Head of caudate nucleus (tissue), 42 donors: Measurements from ENCODE around the gene OR10H2.
A peak's percentile ranks its signal among the peaks of the same experiment; 100 is the strongest.
"Not testable (repeated sequence)": the region's sequence is repeated elsewhere in the genome, so short reads cannot be mapped to it uniquely, and the experiment has no call there.

Source experiments
- DNase-seq, 42 donors: peaks; one replicate each; pipeline versions ENCODE4 v3.0.0 to v3.0.0-alpha.2; 2020 to 2021; ENCODE audit warnings: mixed read lengths in 7 of 42
- intact Hi-C: fragments of 100-400 bp; cut with DNase I; formaldehyde crosslinking; loops from one replicate; pipeline ENCODE4 v1.15.0; 2022

The OR10H2 gene, protein sequence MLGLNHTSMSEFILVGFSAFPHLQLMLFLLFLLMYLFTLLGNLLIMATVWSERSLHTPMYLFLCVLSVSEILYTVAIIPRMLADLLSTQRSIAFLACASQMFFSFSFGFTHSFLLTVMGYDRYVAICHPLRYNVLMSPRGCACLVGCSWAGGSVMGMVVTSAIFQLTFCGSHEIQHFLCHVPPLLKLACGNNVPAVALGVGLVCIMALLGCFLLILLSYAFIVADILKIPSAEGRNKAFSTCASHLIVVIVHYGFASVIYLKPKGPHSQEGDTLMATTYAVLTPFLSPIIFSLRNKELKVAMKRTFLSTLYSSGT

DNA sequence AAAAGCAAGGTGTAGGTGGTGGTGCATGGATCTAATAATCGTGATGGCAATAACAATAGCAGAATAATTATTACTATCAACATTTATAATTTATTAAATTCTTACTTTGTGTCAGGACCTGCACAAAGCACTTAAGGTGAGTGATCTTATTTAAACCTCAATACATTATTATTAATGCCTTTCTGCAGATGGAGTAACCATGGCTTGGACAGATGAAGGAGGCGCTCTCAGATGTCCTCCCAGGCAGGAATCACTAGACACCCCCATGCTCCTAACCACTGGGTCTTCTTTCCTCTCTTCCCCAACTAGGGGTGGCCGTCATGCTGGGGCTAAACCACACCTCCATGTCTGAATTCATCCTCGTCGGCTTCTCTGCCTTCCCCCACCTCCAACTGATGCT lies at the start of gene OR10H2:
Gene OR10H2, plus strand, starts transcription at position 301 of the 400 bp plus-strand sequence. Its CDS starts 20 bp downstream, at position 321.
- intact Hi-C loops = no loop called here
- no peak for DNase-seq

DNA sequence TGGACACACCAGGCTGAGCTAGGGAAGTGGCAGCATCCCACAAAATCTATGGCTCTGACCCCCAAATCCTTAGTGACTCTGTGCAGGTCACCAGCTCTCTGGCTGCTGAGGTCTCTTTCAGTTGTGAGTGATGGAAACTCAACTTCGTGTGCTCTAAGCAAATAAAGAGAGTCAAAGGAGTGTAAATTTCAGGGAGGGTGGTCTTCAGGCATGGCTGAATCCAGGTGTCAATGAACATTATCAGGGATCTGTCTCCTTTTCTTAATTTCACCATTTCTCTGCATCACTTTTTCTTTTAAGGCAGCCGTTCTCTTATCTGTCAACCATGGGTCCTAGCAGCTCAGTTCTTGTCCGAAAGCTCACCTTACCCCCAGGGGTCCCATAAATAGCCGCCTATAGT lies 48.7 kb upstream of the OR10H2 start:
- DNase-seq = no peak
- intact Hi-C loops = no loop called here

DNA sequence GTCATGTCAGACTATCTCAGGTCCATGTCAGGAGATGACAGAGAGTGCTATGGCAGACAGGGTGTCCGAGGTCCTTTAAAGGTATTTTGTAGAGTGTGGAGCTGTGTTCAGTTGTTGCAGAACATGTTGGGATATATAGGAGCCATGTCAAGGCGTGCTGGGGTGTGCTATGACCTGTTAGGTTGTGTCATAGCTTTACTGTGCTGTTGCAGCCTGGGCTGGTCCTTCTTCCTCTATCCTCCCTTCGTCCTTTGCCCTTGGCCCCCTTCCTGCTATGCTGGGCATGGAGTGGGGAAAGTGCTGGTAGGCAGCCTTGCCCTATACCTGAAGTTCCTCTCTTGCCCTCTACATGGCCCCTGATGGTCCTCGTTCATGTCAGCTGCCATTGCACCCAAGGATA lies 48.0 kb upstream of the OR10H2 start:
- intact Hi-C loops, DNase-seq: not testable (repeated sequence)

DNA sequence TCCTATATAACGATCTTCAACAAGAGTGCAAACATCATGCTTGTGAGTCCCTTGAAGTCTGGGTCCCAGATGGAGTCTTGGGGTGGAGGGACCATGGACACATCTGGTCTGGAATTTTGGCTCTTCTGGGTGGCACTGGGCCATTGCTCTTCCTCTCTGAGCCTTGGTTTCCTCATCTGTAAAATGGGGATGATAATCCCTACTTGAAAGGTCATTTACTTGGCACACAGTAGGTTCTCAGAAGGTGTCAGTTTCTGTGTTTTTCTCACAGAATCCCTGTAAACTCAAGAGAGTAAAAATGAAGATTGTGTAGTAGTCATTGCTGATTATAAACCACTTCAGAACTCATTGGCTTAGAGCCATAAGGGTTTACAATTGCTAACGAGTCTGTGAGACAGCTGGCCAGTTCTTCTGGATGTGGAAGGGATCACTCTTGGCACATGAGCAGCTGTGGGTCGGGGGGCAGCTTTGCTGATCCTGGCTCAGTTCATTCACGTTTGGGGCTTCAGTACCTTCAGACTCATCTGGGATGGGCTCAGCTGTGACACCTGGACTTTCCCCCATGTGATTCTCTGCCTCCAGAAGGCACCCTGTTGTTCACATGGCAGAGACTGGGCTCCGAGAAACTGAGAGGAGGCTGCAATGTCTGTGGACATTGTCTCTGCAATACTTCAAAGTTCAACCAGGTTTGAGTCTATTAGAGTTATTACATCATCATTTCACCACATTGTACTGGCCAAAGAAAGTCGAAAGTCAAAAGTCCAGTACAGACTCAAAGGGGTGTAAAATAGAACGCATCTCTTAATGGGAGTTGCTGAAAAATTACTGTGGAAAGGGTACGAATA lies 47.1 kb upstream of the OR10H2 start:
- no peak for DNase-seq
- intact Hi-C loops = no loop called here

DNA sequence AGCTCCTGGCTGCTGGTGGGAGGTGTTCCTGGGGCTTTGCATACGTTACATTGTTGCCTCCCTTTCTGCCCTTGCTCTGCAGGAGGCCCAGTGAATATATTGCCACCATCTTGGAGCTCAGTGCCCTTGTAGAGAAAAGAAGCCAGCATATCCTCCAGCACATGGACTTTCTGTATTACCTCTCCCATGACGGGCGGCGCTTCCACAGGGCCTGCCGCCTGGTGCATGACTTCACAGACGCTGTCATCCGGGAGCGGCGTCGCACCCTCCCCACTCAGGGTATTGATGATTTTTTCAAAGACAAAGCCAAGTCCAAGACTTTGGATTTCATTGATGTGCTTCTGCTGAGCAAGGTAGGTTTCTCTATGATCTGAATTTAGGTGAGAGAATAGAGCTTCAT lies 44.4 kb upstream of the OR10H2 start:
- DNase-seq = no peak
- intact Hi-C loops = no loop called here

DNA sequence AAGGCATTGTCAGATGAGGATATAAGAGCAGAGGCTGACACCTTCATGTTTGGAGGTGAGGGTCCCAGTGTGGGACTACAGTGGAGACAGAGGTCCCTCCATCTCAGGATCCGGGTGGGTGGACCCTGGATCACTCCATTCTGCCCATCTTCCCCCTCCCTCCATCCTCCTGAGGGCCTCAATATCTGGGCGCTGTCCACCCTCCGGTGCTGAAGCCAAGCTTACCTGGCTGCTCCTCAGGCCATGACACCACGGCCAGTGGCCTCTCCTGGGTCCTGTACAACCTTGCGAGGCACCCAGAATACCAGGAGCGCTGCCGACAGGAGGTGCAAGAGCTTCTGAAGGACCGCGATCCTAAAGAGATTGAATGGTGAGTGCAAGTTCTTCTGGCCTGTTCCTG lies 43.0 kb upstream of the OR10H2 start:
- DNase-seq = no peak
- intact Hi-C loops = no loop called here

DNA sequence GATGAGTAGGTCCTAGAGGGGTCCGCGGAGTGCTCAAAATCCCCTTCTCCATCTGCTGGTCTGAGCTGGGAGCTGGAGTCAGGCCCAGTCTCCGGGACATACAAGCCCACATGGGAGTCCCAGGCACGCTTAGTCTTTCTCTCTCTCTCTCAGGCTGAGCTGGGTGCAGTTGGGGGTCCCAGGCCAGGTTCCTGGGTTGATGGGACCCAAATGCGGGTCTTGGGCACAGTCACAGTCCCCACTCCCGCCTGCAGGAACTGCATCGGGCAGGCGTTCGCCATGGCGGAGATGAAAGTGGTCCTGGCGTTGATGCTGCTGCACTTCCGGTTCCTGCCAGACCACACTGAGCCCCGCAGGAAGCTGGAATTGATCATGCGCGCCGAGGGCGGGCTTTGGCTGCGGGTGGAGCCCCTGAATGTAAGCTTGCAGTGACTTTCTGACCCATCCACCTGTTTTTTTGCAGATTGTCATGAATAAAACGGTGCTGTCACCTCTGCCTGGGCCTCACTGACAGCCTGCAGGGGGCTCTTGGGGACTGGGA lies 31.1 kb upstream of the OR10H2 start:
- DNase-seq = no peak
- intact Hi-C loops = no loop called here

DNA sequence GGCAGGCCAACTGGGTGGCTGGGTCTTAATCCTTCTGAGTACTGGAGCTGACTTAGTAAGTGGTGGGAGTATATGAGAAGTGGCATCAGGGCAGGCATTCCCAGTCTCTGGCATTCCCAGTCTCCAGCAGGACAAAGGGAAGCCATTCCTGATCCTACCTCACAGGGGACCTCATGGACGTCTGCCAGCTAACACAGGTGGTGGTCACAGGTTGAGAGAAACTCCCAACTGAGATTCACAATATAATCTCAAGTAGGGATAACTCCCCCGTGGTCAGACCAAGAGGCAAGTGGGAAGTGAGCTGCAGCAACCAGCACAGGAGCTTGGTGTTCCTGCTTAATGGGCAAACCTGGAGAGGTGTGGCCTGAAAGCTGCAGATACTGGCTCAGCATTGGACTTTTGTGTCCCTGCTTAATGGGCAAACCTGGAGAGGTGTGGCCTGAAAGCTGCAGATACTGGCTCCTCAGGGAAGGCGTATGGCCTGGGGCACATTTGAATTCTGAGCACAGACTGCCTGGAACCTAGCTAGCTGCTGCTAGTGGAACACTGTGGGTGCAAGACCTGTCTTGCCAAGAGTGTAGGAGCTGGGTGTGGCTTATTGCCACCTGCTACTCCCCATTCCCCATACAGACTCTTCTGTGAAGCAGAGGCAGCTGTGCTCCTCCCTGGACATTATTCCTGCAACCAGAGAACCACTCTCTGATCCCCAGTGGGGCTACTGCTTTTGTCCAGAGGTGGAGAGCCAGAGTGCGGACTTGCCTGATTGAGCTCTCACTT lies 25.9 kb upstream of the OR10H2 start:
- DNase-seq = no peak
- intact Hi-C loops = no loop called here

DNA sequence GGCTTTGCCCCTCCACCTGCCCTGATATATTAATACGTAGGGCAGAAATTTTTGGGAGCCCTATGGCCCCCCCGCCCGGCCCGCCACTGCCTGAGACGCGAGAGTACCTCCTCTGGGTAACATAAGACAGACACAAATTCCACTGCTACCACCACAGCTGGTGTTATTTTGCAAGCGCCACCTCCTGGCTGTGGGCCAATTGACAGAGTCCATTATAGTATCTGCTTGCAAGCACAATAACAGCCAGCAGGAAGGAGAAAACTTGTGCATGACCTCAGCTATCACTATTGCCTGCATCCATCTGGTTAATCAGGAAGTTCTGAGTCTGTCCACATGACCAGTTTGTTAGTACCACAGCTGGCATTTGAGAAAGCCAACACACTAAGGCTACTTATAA lies 25.3 kb upstream of the OR10H2 start:
- peak in 34 of 42 donors; percentile 5 to 64 (median 20) for DNase-seq
- intact Hi-C loops = no loop called here

DNA sequence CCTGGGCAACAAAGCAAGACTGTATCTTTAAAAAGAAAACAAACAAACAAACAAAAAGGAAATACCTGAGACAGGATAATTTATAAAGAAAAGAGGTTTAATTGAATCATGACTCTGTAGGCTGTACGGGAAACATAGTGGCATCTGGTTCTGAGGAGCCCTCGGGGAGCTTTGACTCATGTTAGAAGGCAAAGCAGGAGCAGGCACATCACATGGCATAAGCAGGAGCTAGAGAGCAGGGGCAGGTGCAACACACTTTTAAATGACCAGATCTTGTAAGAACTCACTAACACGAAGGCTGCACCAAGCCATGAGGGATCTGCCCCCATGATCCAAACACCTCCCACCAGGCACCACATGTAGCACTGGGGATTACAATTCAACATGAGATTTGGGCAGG lies 13.2 kb upstream of the OR10H2 start:
- no peak for DNase-seq
- intact Hi-C loops = no loop called here

DNA sequence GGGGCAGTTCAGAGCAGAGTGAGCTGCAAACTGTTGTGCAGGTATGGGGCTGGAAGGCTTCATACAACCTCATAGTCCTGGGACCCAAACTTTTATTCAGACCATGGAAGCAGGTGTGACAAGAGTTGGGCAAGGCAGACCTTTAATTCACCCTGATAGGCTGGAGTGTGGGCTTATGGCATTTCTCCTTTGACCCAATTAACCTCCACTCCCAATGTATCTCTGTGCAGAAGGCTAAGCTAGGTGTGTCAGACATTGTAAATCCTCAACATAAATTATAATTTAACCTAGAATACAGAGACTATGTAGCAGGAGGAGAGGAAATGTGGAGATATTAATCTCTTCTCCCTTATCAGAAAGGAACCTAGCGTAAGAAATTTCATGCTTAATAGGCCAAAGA lies 12.2 kb upstream of the OR10H2 start:
- intact Hi-C loops = no loop called here
- no peak for DNase-seq

DNA sequence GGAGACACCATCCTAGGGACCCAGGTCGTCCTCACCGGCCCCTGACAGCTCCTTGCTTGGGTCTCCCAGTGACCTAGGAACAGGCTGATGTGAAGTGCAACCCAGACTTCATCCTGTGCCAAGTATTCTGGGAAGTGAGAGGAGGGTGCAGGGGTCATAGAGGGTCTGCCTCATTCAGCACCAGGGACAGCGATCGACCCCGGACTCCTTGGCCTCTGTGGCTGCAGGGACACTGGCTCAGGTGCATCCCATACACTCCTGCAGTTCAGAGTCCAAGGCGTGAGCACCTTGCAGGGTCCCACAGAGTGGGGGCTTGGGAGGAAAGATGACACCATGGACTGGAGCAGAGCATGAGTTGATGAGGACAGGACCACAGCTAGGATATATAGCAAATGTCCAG lies 10.0 kb upstream of the OR10H2 start:
- DNase-seq = no peak
- intact Hi-C loops = no loop called here

DNA sequence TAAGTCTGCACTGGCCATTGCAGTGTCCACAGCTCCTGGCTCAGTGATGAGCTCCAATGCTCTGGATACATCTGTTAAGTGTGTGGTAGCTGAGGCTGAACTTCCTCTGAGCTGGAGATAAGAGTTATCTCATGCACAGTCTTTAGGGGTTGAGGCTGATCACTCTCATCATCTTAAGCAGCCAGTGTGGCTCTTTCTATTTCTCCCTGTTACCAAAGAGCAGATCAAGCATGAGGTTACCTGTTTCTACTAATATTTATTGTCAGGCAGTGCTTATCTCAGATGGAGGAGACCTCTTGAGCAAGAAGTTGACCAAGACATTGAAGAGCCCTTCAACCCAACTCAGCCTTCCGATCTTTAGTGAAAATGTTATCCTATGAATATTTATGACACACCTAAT lies 6.6 kb upstream of the OR10H2 start:
- no peak for DNase-seq
- intact Hi-C loops = no loop called here

DNA sequence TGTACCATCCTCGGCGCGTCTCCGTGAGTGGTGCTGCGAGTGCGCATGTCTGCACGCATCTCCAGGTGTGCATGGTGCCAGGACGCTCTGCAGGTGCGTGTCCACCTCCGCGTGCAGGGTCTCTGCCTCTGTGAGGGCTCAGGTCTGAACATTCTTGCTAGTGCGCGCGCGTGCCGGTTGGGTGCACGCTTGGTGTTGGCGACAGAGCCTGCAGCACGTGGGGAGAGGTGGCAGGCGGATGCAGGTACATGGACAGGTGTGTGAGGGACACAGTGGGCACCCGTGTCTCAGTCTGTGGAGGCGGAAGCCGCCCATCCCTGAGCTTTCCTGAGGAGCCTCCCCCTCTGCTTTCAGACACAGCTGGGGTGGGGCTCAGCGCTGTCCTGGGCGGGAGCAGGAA lies 4.9 kb upstream of the OR10H2 start:
- no peak for DNase-seq
- intact Hi-C loops = no loop called here

DNA sequence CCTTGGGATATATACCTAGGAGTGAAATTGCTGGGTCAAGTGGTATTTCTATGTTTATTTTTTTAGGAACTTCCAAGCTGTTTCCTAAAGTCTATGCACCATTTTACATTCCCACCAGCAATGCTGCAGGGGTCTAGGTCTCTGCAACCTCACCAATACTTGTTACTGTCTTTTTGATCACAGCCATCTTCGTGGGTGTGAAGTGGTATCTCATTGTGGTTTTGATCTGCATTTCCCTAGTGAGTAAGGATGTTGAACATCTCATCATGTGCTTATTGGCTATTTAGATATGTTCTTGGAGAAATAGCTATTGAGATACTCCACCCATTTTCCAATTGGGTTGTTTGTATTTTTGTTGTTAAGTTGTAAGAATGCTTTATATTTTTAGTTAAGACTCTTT lies 2.7 kb downstream of the OR10H2 start:
- intact Hi-C loops = no loop called here
- DNase-seq = no peak

DNA sequence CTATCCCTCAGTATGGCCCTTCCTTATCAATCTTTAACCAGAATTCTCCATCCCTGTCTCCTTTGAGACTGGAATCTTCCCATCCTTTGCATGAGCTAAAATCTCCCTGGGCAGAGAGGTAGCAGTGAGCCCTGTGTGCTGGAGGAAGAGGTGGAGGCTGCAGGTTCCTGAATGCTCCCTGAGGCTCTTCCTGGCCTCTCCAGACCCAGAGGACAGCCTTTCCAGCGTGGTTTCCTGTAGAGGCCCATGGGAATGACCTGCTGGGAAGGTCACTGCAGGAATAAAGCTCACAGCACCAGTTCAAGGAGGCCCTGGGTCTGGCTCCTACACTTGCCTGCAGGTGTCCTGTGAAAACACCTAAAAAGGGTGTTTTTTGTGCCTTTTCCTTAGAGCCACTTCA lies 4.6 kb downstream of the OR10H2 start:
- intact Hi-C loops = no loop called here
- no peak for DNase-seq

DNA sequence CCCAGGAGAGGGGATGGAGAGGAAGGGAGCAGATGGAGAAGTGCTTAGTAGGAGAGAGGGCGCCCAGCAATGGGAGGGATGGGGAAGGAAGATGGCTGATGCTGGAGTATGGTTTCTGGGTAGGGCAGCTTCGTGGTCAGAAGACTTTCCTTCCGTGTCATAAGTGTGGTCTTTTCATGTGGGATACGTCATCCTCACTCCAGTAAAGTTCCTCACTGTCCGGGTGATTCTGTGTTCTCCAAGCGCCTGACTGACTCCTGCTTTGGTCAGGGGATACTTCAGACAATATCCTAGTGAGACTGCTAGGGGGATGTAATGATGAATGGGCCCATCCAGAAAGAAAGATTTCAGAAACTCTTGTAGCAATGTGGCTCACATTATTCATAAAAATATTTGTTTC lies 6.1 kb downstream of the OR10H2 start:
- DNase-seq = no peak
- intact Hi-C loops = no loop called here

DNA sequence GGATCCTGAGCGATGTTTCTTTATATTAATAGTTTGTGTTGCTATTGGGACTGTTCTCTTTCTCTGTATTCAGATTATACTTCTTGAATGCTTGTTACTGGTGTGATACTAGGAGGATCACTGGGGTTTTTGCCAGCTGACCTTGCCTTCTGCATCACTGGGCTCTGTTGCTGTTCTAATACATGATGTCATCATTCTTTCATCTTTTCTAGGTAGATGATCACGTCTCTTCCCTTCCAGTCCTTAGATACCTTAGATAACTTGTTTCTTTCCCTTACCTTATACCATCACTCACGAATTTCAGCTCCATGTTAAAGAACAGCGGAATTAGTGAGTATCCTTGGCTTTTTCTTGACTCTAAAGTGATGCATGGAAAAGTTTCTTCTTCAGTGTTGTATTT lies 9.9 kb downstream of the OR10H2 start, which contains the start of gene OR10H3:
Gene OR10H3, plus strand, starts transcription at position 264 of the 400 bp plus-strand sequence. CDS start 3,408 bp downstream, outside the sequence.
- intact Hi-C loops = no loop called here
- DNase-seq = no peak

DNA sequence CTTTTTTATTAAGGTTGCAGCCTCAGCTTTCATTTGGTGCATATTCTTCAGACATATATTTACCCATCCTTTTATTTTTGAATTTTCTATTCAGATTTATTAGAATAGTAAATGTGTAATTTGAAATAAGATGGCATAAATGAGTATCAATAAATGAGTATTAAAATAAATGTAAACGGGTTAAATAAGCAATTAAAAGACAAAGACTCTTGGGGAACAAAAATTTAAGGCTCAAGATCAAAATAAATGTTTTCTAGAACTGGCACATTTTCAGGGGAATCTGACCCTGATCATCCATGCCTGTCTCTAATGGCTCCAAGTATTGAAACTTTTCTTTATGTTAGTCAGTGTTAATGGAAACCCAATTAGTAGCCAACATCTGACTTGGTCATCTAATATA lies 13.0 kb downstream of the OR10H2 start:
- intact Hi-C loops = no loop called here
- DNase-seq = no peak

DNA sequence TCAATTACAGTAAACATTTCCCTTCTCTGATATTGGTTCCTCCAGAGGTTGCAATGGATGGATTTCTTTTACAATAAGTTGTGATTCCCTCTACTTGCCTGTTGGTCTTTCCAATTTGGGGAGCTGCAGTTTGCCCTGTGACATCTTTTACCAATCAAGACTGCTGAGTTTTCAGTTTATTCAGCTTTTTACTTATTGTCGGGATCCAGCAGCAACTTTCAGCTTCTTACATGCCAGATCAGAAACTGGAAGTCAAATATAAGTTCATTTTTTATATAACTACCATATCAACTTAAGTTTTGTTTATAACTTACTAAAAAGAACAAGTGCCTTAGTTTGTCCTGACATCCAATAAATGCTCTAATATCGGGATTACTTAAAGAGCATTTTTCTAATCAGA lies 20.4 kb downstream of the OR10H2 start:
- intact Hi-C loops = no loop called here
- no peak for DNase-seq
